ENCODE measurements around the gene ATP1A3. TPM values are rescaled to one million over a fixed set of nuclear protein-coding genes. Genes with fewer than 3 reads are reported as not detected.
"Not testable (repeated sequence)": the region's sequence is repeated elsewhere in the genome, so short reads cannot be mapped to it uniquely, and the experiment has no call there.

Gene ATP1A3
- 0.93 and 1.4 TPM in 2 replicates for total RNA-seq

DNA sequence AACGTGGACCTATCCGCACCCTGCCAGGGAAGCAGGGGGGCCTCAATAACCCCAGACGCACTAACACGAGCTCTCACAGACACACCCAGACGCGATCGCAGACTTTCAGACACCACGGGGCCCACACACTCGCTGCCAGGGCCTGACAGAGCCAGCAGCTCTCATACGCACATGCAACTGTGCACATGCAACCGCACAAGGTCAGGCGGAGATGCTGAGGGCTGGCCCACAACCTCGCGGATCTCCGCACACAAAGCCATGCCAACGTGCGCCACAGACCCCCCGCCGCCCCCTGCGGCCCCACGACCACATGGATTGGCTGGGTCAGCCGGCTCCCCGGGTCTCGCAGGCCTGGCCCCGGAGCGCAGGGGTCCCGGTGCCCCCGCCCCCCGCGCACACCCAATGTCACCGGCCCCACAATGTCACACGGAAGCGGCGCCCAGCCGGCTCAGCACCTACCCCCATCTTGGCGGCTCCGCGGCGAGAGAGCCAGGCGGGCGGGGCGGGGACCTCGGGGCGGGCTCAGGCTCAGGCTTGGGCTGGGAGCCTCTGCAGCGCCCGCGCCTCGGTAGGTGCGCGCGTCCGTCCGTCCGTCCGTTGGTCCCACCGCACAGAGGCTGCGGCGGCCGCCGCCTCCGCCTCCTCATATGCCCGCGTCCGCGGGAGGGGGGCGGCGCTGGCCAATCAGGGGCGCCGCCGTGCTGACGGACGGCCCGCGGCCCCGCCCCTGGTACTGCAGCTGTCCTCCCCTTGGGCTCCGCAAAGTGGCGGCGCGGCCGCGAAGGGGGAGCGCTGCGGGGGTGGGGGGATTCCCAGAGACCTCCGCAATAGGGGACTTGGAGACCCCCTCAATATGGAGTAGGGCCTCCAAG lies at the start of gene ATP1A3:
Gene ATP1A3 (minus strand): TSS at position 619 of the 872 bp plus-strand sequence. CDS start 154 bp downstream, at position 465.
- H3K9me3 Mint-ChIP-seq = no peaks in the 10 kb centered on the region
- DNase-seq (ENCODE audit: low spot score) = peak; percentile 57
- H3K27ac Mint-ChIP-seq = peak within 1 kb of the TSS; percentile 5
- peaks cover 34% of the 10 kb centered on the region for H3K27me3 Mint-ChIP-seq (ENCODE audit: insufficient read depth)
- H3K4me1 Mint-ChIP-seq (ENCODE audit: low read depth) = peaks cover 28% of the 10 kb centered on the region
- H3K36me3 Mint-ChIP-seq (ENCODE audit: low read depth) = no peaks in the 10 kb centered on the region
- H3K4me3 Mint-ChIP-seq = peak within 1 kb of the TSS; percentile 55
- intact Hi-C loops (cut with micrococcal nuclease) = no loop called here

DNA sequence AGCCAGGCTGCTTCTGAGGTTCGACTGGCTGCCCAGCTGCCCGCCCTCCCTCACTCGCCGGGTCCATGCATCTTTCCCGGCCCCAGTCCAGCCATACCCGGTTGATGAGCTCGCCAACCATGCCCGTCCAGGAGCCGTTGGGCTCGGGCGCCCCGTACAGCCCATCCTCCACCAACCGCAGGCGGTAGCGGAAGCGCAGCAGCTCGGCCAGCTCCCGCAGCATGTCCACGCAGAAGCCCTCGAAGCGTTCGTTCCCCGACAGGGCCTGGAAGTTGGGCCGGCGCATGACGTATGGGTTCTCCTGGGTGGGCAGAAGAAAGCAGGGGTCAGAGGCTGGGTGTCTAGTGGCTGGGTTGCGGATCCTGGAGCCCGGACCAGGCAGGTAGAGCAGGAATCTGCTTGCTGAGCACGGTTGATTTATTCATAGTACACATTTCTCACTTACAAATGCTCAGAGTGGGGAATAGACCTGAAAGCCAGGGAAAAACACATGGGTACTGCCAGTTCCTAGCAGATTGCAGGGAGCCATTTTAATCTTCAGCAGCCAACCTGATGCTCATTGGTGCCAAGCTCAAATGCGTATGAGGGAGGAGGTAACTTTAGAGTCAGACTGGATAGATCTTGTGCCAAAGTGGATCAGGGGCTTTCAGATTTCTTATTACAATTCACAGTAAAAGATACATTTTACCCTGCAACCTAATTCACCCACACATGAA lies 48.6 kb upstream of the ATP1A3 start:
- H3K27ac Mint-ChIP-seq = no peak overlapping the region
- H3K4me3 Mint-ChIP-seq = no peak overlapping the region
- peaks cover 6% of the 10 kb centered on the region for H3K27me3 Mint-ChIP-seq (ENCODE audit: insufficient read depth)

DNA sequence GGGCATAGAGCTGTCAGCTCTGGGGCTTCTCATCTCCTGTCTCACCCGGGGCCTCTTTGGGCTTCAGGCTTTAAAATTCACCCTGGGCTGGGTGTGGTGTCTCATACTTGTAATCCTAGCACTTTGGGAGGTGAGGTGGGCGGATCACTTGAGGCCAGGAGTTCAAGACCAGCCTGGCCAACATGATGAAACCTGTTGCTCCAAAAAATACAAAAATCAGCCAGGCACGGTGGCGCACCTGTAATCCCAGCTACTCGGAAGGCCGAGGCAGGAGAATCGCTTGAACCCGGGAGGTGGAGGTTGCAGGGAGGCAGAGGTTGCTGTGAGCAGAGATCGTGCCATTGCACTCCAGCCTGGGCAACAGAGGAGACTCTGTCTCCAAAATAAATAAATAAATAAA lies 46.5 kb upstream of the ATP1A3 start:
- H3K4me3 Mint-ChIP-seq; H3K36me3 Mint-ChIP-seq (ENCODE audit: low read depth); H3K9me3 Mint-ChIP-seq; H3K27me3 Mint-ChIP-seq (ENCODE audit: insufficient read depth); intact Hi-C loops (cut with micrococcal nuclease); DNase-seq (ENCODE audit: low spot score); H3K4me1 Mint-ChIP-seq (ENCODE audit: low read depth); H3K27ac Mint-ChIP-seq: not testable (repeated sequence)

More for the DNA sequence above, 48.6 kb upstream of the ATP1A3 start:
- intact Hi-C loops (cut with micrococcal nuclease) = no loop called here
- no peaks in the 10 kb centered on the region for H3K36me3 Mint-ChIP-seq (ENCODE audit: low read depth)
- no peaks in the 10 kb centered on the region for H3K9me3 Mint-ChIP-seq
- no peaks in the 10 kb centered on the region for H3K4me1 Mint-ChIP-seq (ENCODE audit: low read depth)
- no peak for DNase-seq (ENCODE audit: low spot score)

DNA sequence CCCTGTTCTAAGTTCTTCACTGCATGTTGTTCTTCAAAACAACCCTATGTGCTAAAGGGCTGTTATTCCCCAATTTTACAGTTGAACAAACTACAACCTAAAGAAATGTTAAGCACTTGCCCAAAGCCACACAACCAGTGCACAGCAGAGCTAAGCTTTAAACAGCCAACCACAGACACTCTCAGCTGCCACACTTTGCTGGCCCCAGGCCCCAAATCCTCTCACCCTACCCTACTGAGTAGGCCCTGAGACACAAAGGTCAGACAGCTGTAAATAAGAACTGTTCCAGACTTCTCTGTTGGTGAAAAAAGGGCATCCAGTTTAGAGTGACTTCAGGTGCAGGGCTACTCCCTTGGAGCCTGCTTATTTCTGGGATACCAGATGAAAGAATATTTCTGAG lies 46.0 kb upstream of the ATP1A3 start:
- intact Hi-C loops (cut with micrococcal nuclease) = no loop called here
- H3K36me3 Mint-ChIP-seq (ENCODE audit: low read depth) = no peaks in the 10 kb centered on the region

DNA sequence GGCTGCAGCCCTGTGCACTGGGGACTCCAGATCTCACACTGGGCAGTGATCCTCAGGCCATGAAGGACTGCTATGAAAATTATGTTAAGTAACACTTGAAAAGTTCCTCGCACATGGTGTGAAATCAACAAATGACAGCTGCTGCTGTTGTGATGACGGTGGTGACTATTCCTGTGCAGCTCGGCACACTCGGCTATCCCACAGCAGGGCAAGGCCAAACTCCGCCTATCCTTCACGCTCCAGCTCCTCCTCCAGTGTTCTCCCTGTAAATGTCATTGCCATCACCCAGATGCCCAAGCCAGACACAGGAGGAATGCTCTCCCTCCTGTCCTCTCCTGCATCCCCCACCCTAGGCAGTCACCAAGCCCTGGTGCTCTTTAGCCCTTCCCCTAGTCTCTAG lies 44.6 kb upstream of the ATP1A3 start:
- H3K27ac Mint-ChIP-seq = no peak overlapping the region
- H3K27me3 Mint-ChIP-seq (ENCODE audit: insufficient read depth) = no peaks in the 10 kb centered on the region
- H3K9me3 Mint-ChIP-seq = no peaks in the 10 kb centered on the region
- H3K4me1 Mint-ChIP-seq (ENCODE audit: low read depth) = peaks cover 8% of the 10 kb centered on the region
- intact Hi-C loops (cut with micrococcal nuclease) = no loop called here
- H3K4me3 Mint-ChIP-seq = no peak overlapping the region
- no peaks in the 10 kb centered on the region for H3K36me3 Mint-ChIP-seq (ENCODE audit: low read depth)
- no peak for DNase-seq (ENCODE audit: low spot score)

More for the DNA sequence above, 46.0 kb upstream of the ATP1A3 start:
- Mint-ChIP-seq H3K9me3 (no peaks in the 10 kb centered on the region), H3K27me3 (ENCODE audit: insufficient read depth) (no peaks in the 10 kb centered on the region), H3K27ac (no peak overlapping the region), H3K4me1 (ENCODE audit: low read depth) (peaks cover 1% of the 10 kb centered on the region), H3K4me3 (no peak overlapping the region)
- DNase-seq (ENCODE audit: low spot score) = no peak

DNA sequence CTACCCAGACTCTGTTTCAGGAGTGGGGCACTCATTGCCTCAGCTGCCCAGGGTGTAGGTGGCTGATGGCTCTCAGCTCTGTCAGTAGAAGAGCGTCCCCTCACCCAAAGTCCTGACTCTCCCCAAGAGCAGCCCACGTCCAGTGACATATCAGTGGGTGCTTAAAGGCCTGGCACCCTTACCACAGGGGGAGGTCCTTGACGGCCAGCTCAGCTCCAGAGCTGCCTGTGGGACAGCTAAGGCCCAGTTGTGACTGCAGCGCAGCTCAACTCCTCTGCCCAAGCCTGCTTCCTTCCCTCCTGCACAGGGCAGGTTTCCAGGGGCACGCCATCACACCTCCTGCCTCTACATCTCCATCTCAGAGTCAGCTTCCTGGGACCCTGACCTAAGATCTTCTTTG lies 43.6 kb upstream of the ATP1A3 start:
- Mint-ChIP-seq H3K4me1 (ENCODE audit: low read depth) (peaks cover 8% of the 10 kb centered on the region), H3K27ac (no peak overlapping the region), H3K4me3 (no peak overlapping the region), H3K27me3 (ENCODE audit: insufficient read depth) (no peaks in the 10 kb centered on the region), H3K9me3 (no peaks in the 10 kb centered on the region), H3K36me3 (ENCODE audit: low read depth) (no peaks in the 10 kb centered on the region)
- DNase-seq (ENCODE audit: low spot score) = no peak
- intact Hi-C loops (cut with micrococcal nuclease) = no loop called here

DNA sequence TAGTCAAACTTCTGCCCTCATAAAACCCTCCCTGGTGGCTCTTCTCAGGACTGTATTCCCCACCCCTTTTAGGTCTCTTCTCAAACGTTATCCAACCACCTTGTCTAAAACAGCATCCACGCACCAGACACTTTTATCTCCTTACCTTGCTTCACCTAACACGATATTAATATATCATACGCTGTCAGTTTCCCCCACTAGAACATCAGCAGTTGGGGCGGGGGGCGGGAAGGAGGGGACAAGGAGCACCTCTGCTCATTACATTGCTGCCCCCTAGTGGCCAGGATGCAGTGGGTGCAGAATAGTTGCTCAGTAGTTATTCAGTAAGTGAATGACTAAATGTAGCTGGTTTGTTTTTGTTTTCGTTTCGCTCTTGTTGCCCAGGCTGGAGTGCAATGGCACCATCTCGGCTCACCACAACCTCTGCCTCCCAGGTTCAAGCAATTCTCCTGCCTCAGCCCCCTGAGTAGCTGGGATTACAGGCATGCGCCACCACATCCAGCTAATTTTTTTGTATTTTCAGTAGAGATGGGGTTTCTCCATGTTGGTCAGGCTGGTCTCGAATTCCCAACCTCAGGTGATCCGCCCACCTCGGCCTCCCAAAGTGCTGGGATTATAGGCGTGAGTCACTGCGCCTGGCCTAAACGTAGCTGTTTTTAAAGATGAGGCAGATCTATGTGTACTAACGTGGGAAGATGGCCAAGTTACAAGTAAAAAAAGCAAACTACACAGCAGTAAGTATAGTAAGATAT lies 40.8 kb upstream of the ATP1A3 start:
- H3K9me3 Mint-ChIP-seq; H3K27me3 Mint-ChIP-seq (ENCODE audit: insufficient read depth); H3K36me3 Mint-ChIP-seq (ENCODE audit: low read depth); H3K27ac Mint-ChIP-seq; H3K4me3 Mint-ChIP-seq; H3K4me1 Mint-ChIP-seq (ENCODE audit: low read depth): not testable (repeated sequence)
- intact Hi-C loops (cut with micrococcal nuclease) = loop anchor here (1.0 to 2.0 kb wide), 4 partner anchors 38 to 176 kb away; partner anchors contain the start of gene RABAC1
- peak; percentile 57 for DNase-seq (ENCODE audit: low spot score)

DNA sequence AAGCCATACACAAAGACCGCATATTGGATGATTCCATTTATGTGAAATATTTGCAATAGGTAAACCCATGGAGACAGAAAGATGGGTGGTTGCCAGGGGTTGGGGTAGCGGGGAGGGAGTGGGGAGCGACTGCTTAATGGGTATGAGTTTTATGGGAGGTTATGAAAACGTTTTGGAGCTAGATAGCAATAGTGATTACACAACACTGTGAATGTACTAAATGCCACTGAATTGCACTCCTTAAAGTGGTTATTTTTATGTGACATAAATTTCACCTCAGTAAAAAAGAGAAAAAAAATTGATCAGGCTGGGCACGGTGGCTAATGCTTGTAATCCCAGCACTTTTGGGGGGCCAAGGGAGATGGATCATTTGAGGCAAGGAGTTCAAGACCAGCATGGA lies 39.4 kb upstream of the ATP1A3 start:
- no peak for DNase-seq (ENCODE audit: low spot score)
- Mint-ChIP-seq H3K27ac (no peak overlapping the region), H3K4me1 (ENCODE audit: low read depth) (peaks cover 8% of the 10 kb centered on the region), H3K9me3 (no peaks in the 10 kb centered on the region), H3K27me3 (ENCODE audit: insufficient read depth) (peaks cover 9% of the 10 kb centered on the region), H3K4me3 (no peak overlapping the region), H3K36me3 (ENCODE audit: low read depth) (no peaks in the 10 kb centered on the region)
- intact Hi-C loops (cut with micrococcal nuclease) = no loop called here

DNA sequence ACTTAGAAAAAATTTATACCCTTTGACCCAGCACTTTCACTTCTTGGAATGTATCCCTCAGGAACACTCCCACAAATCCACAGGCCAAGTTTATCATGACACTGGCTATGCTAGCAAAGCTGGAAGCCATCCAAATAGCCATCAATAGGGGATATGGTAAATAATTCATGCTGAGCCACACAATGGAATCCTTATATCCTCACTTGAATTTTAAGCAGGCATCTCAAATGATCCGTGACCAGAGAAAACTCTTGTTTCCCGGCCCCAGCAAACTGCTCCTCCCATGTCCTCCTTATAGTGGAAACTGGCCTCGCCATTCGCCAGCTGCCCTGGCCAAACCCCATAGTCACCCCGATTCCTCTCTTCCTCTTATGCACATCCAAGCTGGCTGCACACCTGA lies 38.4 kb upstream of the ATP1A3 start:
- Mint-ChIP-seq H3K4me3 (no peak overlapping the region), H3K27me3 (ENCODE audit: insufficient read depth) (peaks cover 9% of the 10 kb centered on the region), H3K9me3 (no peaks in the 10 kb centered on the region), H3K36me3 (ENCODE audit: low read depth) (no peaks in the 10 kb centered on the region), H3K27ac (no peak overlapping the region), H3K4me1 (ENCODE audit: low read depth) (peaks cover 8% of the 10 kb centered on the region)
- no peak for DNase-seq (ENCODE audit: low spot score)
- intact Hi-C loops (cut with micrococcal nuclease) = no loop called here

DNA sequence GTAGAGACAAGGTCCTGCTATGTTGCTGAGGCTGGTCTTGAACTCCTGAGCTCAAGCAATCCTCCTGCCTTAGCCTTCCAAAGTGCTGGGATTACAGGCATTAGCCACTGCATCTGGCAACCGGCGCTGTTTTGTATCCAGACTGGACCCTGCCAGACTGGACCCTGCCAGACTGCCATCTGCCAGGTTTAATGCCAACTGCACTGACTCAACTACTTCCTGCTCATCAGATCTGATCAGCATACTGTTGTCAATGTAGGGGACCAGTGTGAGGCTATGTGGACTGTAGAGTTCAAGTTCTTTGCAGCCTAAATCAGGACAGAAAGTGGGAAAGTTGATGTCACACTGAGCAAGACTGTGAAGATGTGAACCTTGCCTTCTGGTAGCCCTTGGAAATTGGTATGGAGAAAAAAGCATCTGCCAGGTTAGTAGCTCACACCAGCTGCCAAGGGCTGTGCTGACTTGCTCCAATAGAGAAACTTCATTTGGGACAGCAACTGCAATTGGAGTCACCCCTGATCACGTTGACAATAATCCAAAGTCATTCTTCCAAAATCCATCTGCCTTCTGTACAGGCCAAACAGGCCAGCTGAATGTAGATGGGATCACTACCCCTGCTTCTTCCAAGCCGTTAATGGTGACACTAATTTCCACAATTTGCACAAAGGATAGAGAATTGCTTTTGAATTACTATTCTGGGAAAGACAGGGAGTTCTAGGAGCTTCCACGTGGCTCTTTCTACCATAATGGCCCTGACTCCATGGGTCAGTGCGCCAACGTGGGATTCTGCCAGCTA lies 36.8 kb upstream of the ATP1A3 start:
- intact Hi-C loops (cut with micrococcal nuclease) = no loop called here
- no peak overlapping the region for H3K4me3 Mint-ChIP-seq
- no peak overlapping the region for H3K27ac Mint-ChIP-seq
- H3K9me3 Mint-ChIP-seq = no peaks in the 10 kb centered on the region
- peaks cover 8% of the 10 kb centered on the region for H3K4me1 Mint-ChIP-seq (ENCODE audit: low read depth)
- H3K36me3 Mint-ChIP-seq (ENCODE audit: low read depth) = no peaks in the 10 kb centered on the region
- peaks cover 9% of the 10 kb centered on the region for H3K27me3 Mint-ChIP-seq (ENCODE audit: insufficient read depth)
- no peak for DNase-seq (ENCODE audit: low spot score)

DNA sequence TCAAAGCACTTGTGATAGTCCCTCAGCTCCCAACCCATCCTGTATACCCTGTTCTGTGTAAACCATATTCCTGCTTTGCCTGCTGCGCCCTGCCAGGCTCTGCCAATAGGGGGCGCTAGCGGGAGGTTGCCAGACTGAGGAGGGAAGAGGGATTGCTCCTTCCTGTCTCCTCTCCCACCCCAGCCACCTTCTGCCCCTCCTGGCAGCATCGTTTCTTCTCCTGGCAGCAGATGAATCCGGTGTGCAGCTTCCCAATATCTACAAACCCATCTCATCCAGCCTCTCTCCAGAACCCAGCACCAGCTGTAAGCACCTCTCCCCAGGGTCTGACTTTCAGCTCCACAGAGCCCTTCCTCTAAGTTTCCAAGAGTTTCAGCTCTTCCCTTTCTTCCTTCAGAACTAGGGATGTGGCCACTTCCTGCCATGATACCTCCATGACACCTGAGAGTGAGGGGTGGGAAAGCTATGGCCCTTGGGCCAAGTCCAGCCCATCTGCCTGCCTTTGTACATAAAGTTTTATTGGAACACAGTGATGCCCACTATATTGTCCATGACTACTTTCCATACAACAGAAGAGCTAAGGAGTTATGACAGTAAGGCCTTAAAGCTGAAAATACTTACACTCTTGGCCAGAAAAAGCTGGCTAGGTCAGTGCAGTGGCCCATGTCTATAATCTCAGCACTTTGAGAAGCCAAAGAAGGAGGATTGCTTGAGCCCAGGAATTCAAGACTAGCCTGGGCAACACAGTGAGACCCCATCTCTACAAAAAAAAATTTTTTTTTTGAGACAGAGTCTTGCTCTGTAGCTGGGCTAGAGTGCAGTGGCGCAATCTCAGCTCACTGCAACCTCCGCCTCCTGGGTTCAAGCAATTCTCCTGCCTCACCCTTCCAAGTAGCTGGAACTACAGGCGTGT lies 34.5 kb upstream of the ATP1A3 start:
- no peaks in the 10 kb centered on the region for H3K4me1 Mint-ChIP-seq (ENCODE audit: low read depth)
- intact Hi-C loops (cut with micrococcal nuclease) = no loop called here
- no peaks in the 10 kb centered on the region for H3K9me3 Mint-ChIP-seq
- no peaks in the 10 kb centered on the region for H3K36me3 Mint-ChIP-seq (ENCODE audit: low read depth)
- DNase-seq (ENCODE audit: low spot score) = no peak
- H3K27ac Mint-ChIP-seq = no peak overlapping the region
- H3K27me3 Mint-ChIP-seq (ENCODE audit: insufficient read depth) = peaks cover 9% of the 10 kb centered on the region
- no peak overlapping the region for H3K4me3 Mint-ChIP-seq
